Adipose tissue (tissue), 3 donors: ENCODE data around the gene INKA1. TPM values are rescaled to one million over a fixed set of nuclear protein-coding genes. Genes with fewer than 3 reads are reported as not detected.

ENCODE experiments used
- H3K27ac ChIP-seq: one replicate; pipeline ENCODE4 v1.5.1; 2013; ENCODE audit warnings: low read depth, low read length
- WGBS, 3 donors: extraction: QIAGEN DNeasy Blood & Tissue Kit; methylation state at CpG; one replicate each; pipeline ENCODE4 v1.1.7; 2013; 5-methylcytosine and 5-hydroxymethylcytosine counted together
- polyA plus RNA-seq, 3 donors: library from polyadenylated mRNA; stranded (reverse); fragments of 200-250 nt; gene quantifications; one replicate each; pipeline ENCODE4 v1.2.3, GENCODE V29; 2013
- donor health status: healthy with polysubstance abuse.
- donor health status: Bipolar disorder and iron deficiency.
- donor health status: healthy.

Gene INKA1
- polyA plus RNA-seq, 3 donors: 1.4 to 4.2 (median 1.6) TPM

GRCh38 chr3:49845694-49846093 is 42.6 kb downstream of the INKA1 start:
- no peak overlapping the region for H3K27ac ChIP-seq
- 56 to 86% (median 86%) methylated on average over 3 of the region's 3 CpGs for WGBS, 3 donors

Other genes starting within 250 kb of the INKA1 start
- under 1 TPM; 0.06 to 0.49 (median 0.11) TPM for gene BSN, start 248.8 kb upstream of the INKA1 start, polyA plus RNA-seq
- 10 to 100 TPM; 31.5 to 46.6 (median 44.6) TPM for gene APEH, start 128.9 kb upstream of the INKA1 start, polyA plus RNA-seq
- 10 to 100 TPM; 14.3 to 22.2 (median 19.1) TPM for gene MST1, start 113.8 kb upstream of the INKA1 start, polyA plus RNA-seq
- 10 to 100 TPM; 12.3 to 20.9 (median 13.6) TPM for gene RNF123, start 113.7 kb upstream of the INKA1 start, polyA plus RNA-seq
- gene AMIGO3, start 83.6 kb upstream of the INKA1 start, polyA plus RNA-seq: under 1 TPM in 2 of 3 donors, not detected in 1; 0.87 to 0.88 TPM
- 10 to 100 TPM; 18.1 to 34.0 (median 20.5) TPM for gene GMPPB, start 79.3 kb upstream of the INKA1 start, polyA plus RNA-seq
- 10 to 100 TPM; 11.7 to 16.3 (median 15.7) TPM for gene IP6K1, start 16.7 kb upstream of the INKA1 start, polyA plus RNA-seq
- gene CDHR4, start 3.4 kb upstream of the INKA1 start, polyA plus RNA-seq: not detected
- 10 to 100 TPM; 25.7 to 47.6 (median 31.2) TPM for gene UBA7, start 10.7 kb downstream of the INKA1 start, polyA plus RNA-seq
- 1 to 10 TPM in 1 of 3 donors, under 1 TPM in 2; 0.64 to 1.0 (median 0.84) TPM for gene TRAIP, start 53.3 kb downstream of the INKA1 start, polyA plus RNA-seq
- under 1 TPM in 1 of 3 donors, not detected in 2; 0.07 TPM for gene CAMKV, start 66.6 kb downstream of the INKA1 start, polyA plus RNA-seq
- gene MST1R, start 100.6 kb downstream of the INKA1 start, polyA plus RNA-seq: 1 to 10 TPM; 2.5 to 7.7 (median 6.7) TPM
- 10 to 100 TPM in 1 of 3 donors, 1 to 10 TPM in 2; 5.1 to 10.2 (median 9.7) TPM for gene MON1A, start 126.5 kb downstream of the INKA1 start, polyA plus RNA-seq
- 100 to 1,000 TPM in 1 of 3 donors, 10 to 100 TPM in 2; 39.5 to 161 (median 54.7) TPM for gene RBM6, start 136.9 kb downstream of the INKA1 start, polyA plus RNA-seq